ENCODE data around the gene NMUR2. TPM values are rescaled to one million over a fixed set of nuclear protein-coding genes. Genes with fewer than 3 reads are reported as not detected.

The NMUR2 gene
- total RNA-seq, 2 donors from 2014 or later: not detected

DNA sequence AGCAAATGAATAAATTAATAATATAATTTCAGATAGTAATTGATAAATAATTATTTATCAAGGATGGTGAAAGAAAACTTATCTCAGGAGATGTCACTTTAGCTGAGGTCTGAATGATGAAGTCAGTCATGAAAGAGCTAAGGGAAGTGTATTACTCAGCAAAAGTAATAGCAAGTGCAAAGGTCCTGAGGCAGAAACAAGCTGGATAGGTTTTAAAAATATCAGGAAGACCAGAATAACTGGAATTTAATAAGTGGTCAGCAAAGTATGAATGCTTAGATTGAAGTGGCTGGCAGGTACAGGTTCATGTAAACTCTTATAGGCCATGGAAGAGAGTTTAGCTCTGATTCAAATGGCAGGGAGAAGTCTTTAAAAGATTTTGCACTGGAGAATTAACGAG lies 1.0 kb upstream of the NMUR2 start:
- H3K27me3 ChIP-seq (ENCODE audit: control insufficient read depth, insufficient read depth, low read length, poor library complexity, severe bottlenecking): no peaks in the 10 kb centered on the region
- Mint-ChIP-seq H3K9me3 (peaks cover 2% of the 10 kb centered on the region), H3K36me3 (ENCODE audit: low read depth) (no peaks in the 10 kb centered on the region), H3K27ac (no peak overlapping the region), H3K27me3 (ENCODE audit: insufficient read depth) (peaks cover 10% of the 10 kb centered on the region), H3K4me1 (peaks cover 5% of the 10 kb centered on the region), H3K4me3 (no peak overlapping the region)
- H3K9me3 ChIP-seq (ENCODE audit: control insufficient read depth, low read length): no peaks in the 10 kb centered on the region
- no peak overlapping the region for H3K4me3 ChIP-seq (ENCODE audit: low read length)
- H3K9ac ChIP-seq (ENCODE audit: extremely low read depth, low read length, poor library complexity, severe bottlenecking): no peak overlapping the region
- DNase-seq: no peak
- TF ChIP-seq, protein P1, sequence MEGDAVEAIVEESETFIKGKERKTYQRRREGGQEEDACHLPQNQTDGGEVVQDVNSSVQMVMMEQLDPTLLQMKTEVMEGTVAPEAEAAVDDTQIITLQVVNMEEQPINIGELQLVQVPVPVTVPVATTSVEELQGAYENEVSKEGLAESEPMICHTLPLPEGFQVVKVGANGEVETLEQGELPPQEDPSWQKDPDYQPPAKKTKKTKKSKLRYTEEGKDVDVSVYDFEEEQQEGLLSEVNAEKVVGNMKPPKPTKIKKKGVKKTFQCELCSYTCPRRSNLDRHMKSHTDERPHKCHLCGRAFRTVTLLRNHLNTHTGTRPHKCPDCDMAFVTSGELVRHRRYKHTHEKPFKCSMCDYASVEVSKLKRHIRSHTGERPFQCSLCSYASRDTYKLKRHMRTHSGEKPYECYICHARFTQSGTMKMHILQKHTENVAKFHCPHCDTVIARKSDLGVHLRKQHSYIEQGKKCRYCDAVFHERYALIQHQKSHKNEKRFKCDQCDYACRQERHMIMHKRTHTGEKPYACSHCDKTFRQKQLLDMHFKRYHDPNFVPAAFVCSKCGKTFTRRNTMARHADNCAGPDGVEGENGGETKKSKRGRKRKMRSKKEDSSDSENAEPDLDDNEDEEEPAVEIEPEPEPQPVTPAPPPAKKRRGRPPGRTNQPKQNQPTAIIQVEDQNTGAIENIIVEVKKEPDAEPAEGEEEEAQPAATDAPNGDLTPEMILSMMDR (conservative IDR thresholded peaks at IDR 0.05): no peak
- 96 to 100% methylated on average over 1 of the region's 1 CpG for WGBS, 2 experiments (ENCODE audit: insufficient coverage in 1 of 2, insufficient read length in 1 of 2)
- no peak overlapping the region for H3K27ac ChIP-seq (ENCODE audit: low read depth, low read length)
- H3K4me1 ChIP-seq (ENCODE audit: control insufficient read depth, insufficient read depth, low read length): no peaks in the 10 kb centered on the region
- H3K36me3 ChIP-seq (ENCODE audit: control insufficient read depth, insufficient read depth, low read length): no peaks in the 10 kb centered on the region

DNA sequence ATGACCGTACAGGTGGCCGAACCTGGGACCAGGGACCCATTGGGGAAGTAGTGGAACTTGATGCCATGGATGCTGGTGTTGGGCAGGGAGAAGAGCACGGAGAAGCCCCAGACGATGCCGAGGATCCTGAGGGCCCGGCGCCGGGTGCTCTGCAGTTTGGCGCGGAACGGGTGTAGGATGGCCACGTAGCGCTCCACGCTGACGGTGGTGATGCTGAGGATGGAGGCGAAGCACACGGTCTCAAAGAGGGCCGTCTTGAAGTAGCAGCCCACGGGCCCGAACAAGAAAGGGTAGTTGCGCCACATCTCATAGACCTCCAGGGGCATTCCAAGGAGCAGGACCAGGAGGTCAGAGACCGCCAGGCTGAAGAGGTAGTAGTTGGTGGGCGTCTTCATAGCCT lies 585 bp downstream of the NMUR2 start:
- no peak overlapping the region for H3K4me3 Mint-ChIP-seq
- no peaks in the 10 kb centered on the region for H3K36me3 ChIP-seq (ENCODE audit: control insufficient read depth, insufficient read depth, low read length)
- H3K27ac ChIP-seq (ENCODE audit: low read depth, low read length): no peak overlapping the region
- 91 to 96% methylated on average over 19 to 23 of the region's 23 CpGs for WGBS, 2 experiments (ENCODE audit: insufficient coverage in 1 of 2, insufficient read length in 1 of 2)
- H3K9me3 ChIP-seq (ENCODE audit: control insufficient read depth, low read length): no peaks in the 10 kb centered on the region
- peaks cover 5% of the 10 kb centered on the region for H3K4me1 Mint-ChIP-seq
- peaks cover 2% of the 10 kb centered on the region for H3K9me3 Mint-ChIP-seq
- no peak overlapping the region for H3K27ac Mint-ChIP-seq
- H3K4me1 ChIP-seq (ENCODE audit: control insufficient read depth, insufficient read depth, low read length): no peaks in the 10 kb centered on the region
- H3K27me3 Mint-ChIP-seq (ENCODE audit: insufficient read depth): peaks cover 10% of the 10 kb centered on the region
- H3K4me3 ChIP-seq (ENCODE audit: low read length): no peak overlapping the region
- no peak for DNase-seq
- H3K9ac ChIP-seq (ENCODE audit: extremely low read depth, low read length, poor library complexity, severe bottlenecking): no peak overlapping the region
- TF ChIP-seq, protein P1 (conservative IDR thresholded peaks at IDR 0.05): no peak
- no peaks in the 10 kb centered on the region for H3K27me3 ChIP-seq (ENCODE audit: control insufficient read depth, insufficient read depth, low read length, poor library complexity, severe bottlenecking)
- H3K36me3 Mint-ChIP-seq (ENCODE audit: low read depth): no peaks in the 10 kb centered on the region

DNA sequence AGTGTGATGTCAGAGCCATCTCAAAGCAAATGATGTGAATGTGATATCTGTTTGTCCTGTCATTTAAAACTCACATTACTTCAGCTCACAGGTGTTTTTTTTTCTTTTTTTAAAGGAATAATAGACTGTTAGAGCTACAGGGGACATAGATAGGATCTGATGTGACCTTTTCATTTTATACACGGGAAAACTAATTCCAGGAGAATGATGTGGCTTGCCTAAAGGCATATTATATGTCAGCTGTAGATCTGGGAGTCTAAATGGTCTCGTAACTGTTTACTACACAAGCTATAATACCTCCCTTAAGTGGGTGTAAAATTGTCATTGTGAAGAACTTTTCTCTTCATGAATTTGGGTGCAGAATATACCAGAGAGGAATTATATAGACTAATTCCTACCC lies 2.0 kb downstream of the NMUR2 start:
- Mint-ChIP-seq H3K36me3 (ENCODE audit: low read depth) (no peaks in the 10 kb centered on the region), H3K4me1 (peaks cover 5% of the 10 kb centered on the region), H3K27ac (no peak overlapping the region), H3K9me3 (no peaks in the 10 kb centered on the region), H3K4me3 (no peak overlapping the region), H3K27me3 (ENCODE audit: insufficient read depth) (peaks cover 10% of the 10 kb centered on the region)
- H3K9ac ChIP-seq (ENCODE audit: extremely low read depth, low read length, poor library complexity, severe bottlenecking): no peak overlapping the region
- no peak overlapping the region for H3K27ac ChIP-seq (ENCODE audit: low read depth, low read length)
- H3K4me1 ChIP-seq (ENCODE audit: control insufficient read depth, insufficient read depth, low read length): no peaks in the 10 kb centered on the region
- DNase-seq: no peak
- TF ChIP-seq, protein P1 (conservative IDR thresholded peaks at IDR 0.05): no peak
- H3K27me3 ChIP-seq (ENCODE audit: control insufficient read depth, insufficient read depth, low read length, poor library complexity, severe bottlenecking): no peaks in the 10 kb centered on the region
- H3K4me3 ChIP-seq (ENCODE audit: low read length): no peak overlapping the region
- H3K9me3 ChIP-seq (ENCODE audit: control insufficient read depth, low read length): no peaks in the 10 kb centered on the region
- no peaks in the 10 kb centered on the region for H3K36me3 ChIP-seq (ENCODE audit: control insufficient read depth, insufficient read depth, low read length)
- WGBS, 2 experiments (ENCODE audit: insufficient coverage in 1 of 2, insufficient read length in 1 of 2): 88% methylated on average over 1 of the region's 2 CpGs; no CpG with 5 or more reads in 1 of the 2 experiments
